H1 (cell line): ENCODE measurements around the gene AGAP1. TPM values are rescaled to one million over a fixed set of nuclear protein-coding genes. Genes with fewer than 3 reads are reported as not detected.

Experiments used
- CTCF ChIA-PET: fragments of 300-600 bp; sonication (Branson Sonifier 250); formaldehyde crosslinking; loops from one replicate; lab custom pipeline; 2021; ENCODE audit not compliant: partially characterized antibody; lab: Charles Lee
- POLR2A ChIA-PET: fragments of 300-600 bp; sonication (Branson Sonifier 250); formaldehyde crosslinking; loops from one replicate; lab custom pipeline; 2021; ENCODE audit warnings: inconsistent platforms; ENCODE audit not compliant: partially characterized antibody; lab: Charles Lee
- DNase-seq, 2 experiments: peaks; one replicate each; pipeline versions ENCODE4 v3.0.0 to v3.0.0-alpha.2; 2010 to 2022; ENCODE audit warnings: low spot score in 2 of 2, low read depth in 1 of 2, mixed read lengths in 1 of 2
- FAIRE-seq: peaks from 2 replicates; lab custom pipeline; 2011; peaks lifted over from hg19 to GRCh38; lab: Jason Lieb, UNC
- H2AFZ ChIP-seq: 2 replicates; pipeline ENCODE4 v1.8.1; 2012; ENCODE audit warnings: low read length, inconsistent platforms
- H2AK5ac ChIP-seq: 2 replicates; pipeline ENCODE4 v1.6.1; 2013; ENCODE audit warnings: low read depth, low read length
- H2BK120ac ChIP-seq: replicated peaks from 2 replicates; pipeline ENCODE3; 2013; ENCODE audit warnings: low read depth, low read length, inconsistent platforms
- H2BK12ac ChIP-seq: 2 replicates; pipeline ENCODE4 v1.6.1; 2013; ENCODE audit warnings: low read depth, low read length
- H2BK15ac ChIP-seq: 2 replicates; pipeline ENCODE4 v1.6.1; 2013; ENCODE audit warnings: low read length
- H2BK20ac ChIP-seq: 2 replicates; pipeline ENCODE4 v1.6.1; 2013; ENCODE audit warnings: low read length
- H2BK5ac ChIP-seq: 2 replicates; pipeline ENCODE4 v1.6.1; 2013; ENCODE audit warnings: low read depth, low read length
- H3K14ac ChIP-seq: 2 replicates; pipeline ENCODE4 v1.6.1; 2013; ENCODE audit warnings: inconsistent platforms; ENCODE audit not compliant: insufficient read length
- H3K18ac ChIP-seq: 2 replicates; pipeline ENCODE4 v1.6.1; 2013; ENCODE audit warnings: low read length; ENCODE audit errors: extremely low read depth
- H3K23ac ChIP-seq: 2 replicates; pipeline ENCODE4 v1.6.1; 2013; ENCODE audit warnings: inconsistent platforms; ENCODE audit not compliant: insufficient read length
- H3K23me2 ChIP-seq: 2 replicates; pipeline ENCODE4 v1.6.1; 2013; ENCODE audit warnings: low read depth, low read length
- H3K27ac ChIP-seq: 2 replicates; pipeline ENCODE4 v1.6.1; 2011; ENCODE audit warnings: low read depth, low read length, inconsistent platforms
- H3K27me3 ChIP-seq, 4 experiments: replicated peaks in 1 of 4; 1 replicate in 1 of 4; 2 replicates in 3 of 4; pipeline versions ENCODE4 v1.6.1 to v1.8.1; 2011 to 2013; ENCODE audit warnings: low read length in 3 of 4, mild to moderate bottlenecking in 3 of 4, inconsistent platforms in 2 of 4, mixed read lengths in 2 of 4, moderate library complexity in 1 of 4; ENCODE audit not compliant: control insufficient read depth in 3 of 4, insufficient read depth in 3 of 4; ENCODE audit errors: extremely low read depth in 1 of 4
- H3K36me3 ChIP-seq, 4 experiments: 2 replicates each; pipeline versions ENCODE4 v1.6.1 to v1.8.1; 2011 to 2013; ENCODE audit warnings: mild to moderate bottlenecking in 4 of 4, low read length in 3 of 4, moderate library complexity in 2 of 4, control low read depth in 1 of 4, inconsistent platforms in 1 of 4; ENCODE audit not compliant: insufficient read depth in 4 of 4, control insufficient read depth in 2 of 4
- H3K4ac ChIP-seq: replicated peaks from 2 replicates; pipeline ENCODE3; 2013; ENCODE audit warnings: low read length, low read depth, mixed read lengths, inconsistent platforms; ENCODE audit not compliant: insufficient read length
- H3K4me1 ChIP-seq, 4 experiments: replicated peaks in 1 of 4; 1 replicate in 1 of 4; 2 replicates in 3 of 4; pipeline versions ENCODE4 v1.6.1 to v1.8.1; 2011 to 2013; ENCODE audit warnings: low read length in 3 of 4, inconsistent platforms in 2 of 4, mixed read lengths in 1 of 4; ENCODE audit not compliant: insufficient read depth in 4 of 4, control insufficient read depth in 3 of 4
- H3K4me2 ChIP-seq, 2 experiments: 2 replicates each; pipeline versions ENCODE4 v1.6.1 to v1.8.1; 2011 to 2013; ENCODE audit warnings: low read depth in 2 of 2, low read length in 2 of 2, control low read depth in 1 of 2, inconsistent platforms in 1 of 2, mild to moderate bottlenecking in 1 of 2; ENCODE audit not compliant: insufficient read depth in 1 of 2
- H3K4me3 ChIP-seq, 4 experiments: fragments of 200-600, 300-600 bp in 1 of 4; sonication (generic), shearing (Covaris generic), sonication (Bioruptor Twin) in 1 of 4; 2 replicates each; pipeline versions ENCODE4 v1.5.1 to v1.8.1; 2011 to 2016; ENCODE audit warnings: low read length in 4 of 4, low read depth in 3 of 4, control low read depth in 2 of 4, inconsistent platforms in 2 of 4, mild to moderate bottlenecking in 2 of 4, mixed read lengths in 1 of 4, moderate library complexity in 1 of 4; ENCODE audit not compliant: insufficient read depth in 2 of 4; ENCODE audit errors: extremely low read depth in 1 of 4
- H3K56ac ChIP-seq: replicated peaks from 2 replicates; pipeline ENCODE3; 2013; ENCODE audit warnings: low read depth, mild to moderate bottlenecking, mixed read lengths, low read length, inconsistent platforms; ENCODE audit not compliant: insufficient read length
- H3K79me1 ChIP-seq: 2 replicates; pipeline ENCODE4 v1.6.1; 2013; ENCODE audit warnings: low read depth, low read length, control low read depth
- H3K79me2 ChIP-seq, 2 experiments: 2 replicates each; pipeline versions ENCODE4 v1.6.1 to v1.8.1; 2012 to 2013; ENCODE audit warnings: low read length in 2 of 2, mild to moderate bottlenecking in 2 of 2, inconsistent platforms in 1 of 2; ENCODE audit not compliant: insufficient read depth in 2 of 2, control insufficient read depth in 1 of 2
- H3K9ac ChIP-seq, 4 experiments: replicated peaks in 1 of 4; 1 replicate in 1 of 4; 2 replicates in 3 of 4; pipeline versions ENCODE4 v1.6.1 to v1.8.1; 2011 to 2013; ENCODE audit warnings: low read depth in 3 of 4, low read length in 3 of 4, control low read depth in 2 of 4, mild to moderate bottlenecking in 2 of 4, moderate library complexity in 2 of 4, inconsistent platforms in 1 of 4; ENCODE audit errors: extremely low read depth in 1 of 4
- H3K9me3 ChIP-seq, 2 experiments: 2 replicates each; pipeline versions ENCODE4 v1.6.1 to v1.8.1; 2012 to 2013; ENCODE audit warnings: mild to moderate bottlenecking in 2 of 2, moderate library complexity in 2 of 2, control low read depth in 1 of 2, inconsistent platforms in 1 of 2, low read depth in 1 of 2, low read length in 1 of 2, mixed read lengths in 1 of 2; ENCODE audit not compliant: insufficient read depth in 2 of 2
- H4K20me1 ChIP-seq, 2 experiments: replicated peaks in 1 of 2; 2 replicates each; pipeline versions ENCODE3 to v1.8.1; 2011 to 2013; ENCODE audit warnings: inconsistent platforms in 2 of 2, low read length in 2 of 2, mild to moderate bottlenecking in 1 of 2; ENCODE audit not compliant: insufficient read depth in 2 of 2, control insufficient read depth in 1 of 2
- H4K5ac ChIP-seq: 2 replicates; pipeline ENCODE4 v1.6.1; 2013; ENCODE audit warnings: low read length, low read depth, mixed read lengths, inconsistent platforms; ENCODE audit not compliant: insufficient read length
- H4K8ac ChIP-seq: 2 replicates; pipeline ENCODE4 v1.8.0; 2013; ENCODE audit warnings: mild to moderate bottlenecking, moderate library complexity, low read length, inconsistent platforms; ENCODE audit not compliant: insufficient read depth; ENCODE audit errors: extremely low read depth
- H4K91ac ChIP-seq: replicated peaks from 2 replicates; pipeline ENCODE3; 2013; ENCODE audit warnings: low read length, mixed read lengths, inconsistent platforms; ENCODE audit not compliant: insufficient read length
- ASH2L ChIP-seq: fragments of 200-600, 300-600 bp; sonication (generic); IDR thresholded peaks from one replicate; pipeline ENCODE4 v1.7.1; 2017; ENCODE audit warnings: low read length
- JUND ChIP-seq: IDR thresholded peaks from 2 replicates; pipeline ENCODE4 v1.6.1; 2011; ENCODE audit warnings: mild to moderate bottlenecking, improper control_type of control experiment, low read length
- WGBS, 2 experiments: shearing (Covaris generic) in 1 of 2; methylation state at CpG; one replicate each; pipeline versions ENCODE4 v1.1.6 to v1.1.7; 2013 to 2015; ENCODE audit warnings: low lambda C conversion rate in 2 of 2, mixed read lengths in 2 of 2, inconsistent platforms in 1 of 2, low coverage in 1 of 2, missing lambda C conversion rate in 1 of 2; ENCODE audit not compliant: insufficient replicate concordance in 2 of 2, insufficient coverage in 1 of 2, insufficient read length in 1 of 2; ENCODE audit errors: extremely low coverage in 1 of 2, missing lambda C conversion rate in 1 of 2; 5-methylcytosine and 5-hydroxymethylcytosine counted together
- polyA plus RNA-seq, 7 experiments: library from polyadenylated mRNA; depleted of rRNA in 3 of 7; stranded (reverse) in 5 of 7; unstranded in 2 of 7; fragments of >200 nt in 5 of 7; fragments of 200-250 nt in 2 of 7; gene quantifications; 1 replicate in 5 of 7; 2 replicates in 1 of 7; 4 replicates in 1 of 7; pipeline versions ENCODE4 v1.2.1 to v1.2.3, GENCODE V29; 2011 to 2013; ENCODE audit warnings: missing spikeins in 2 of 7, mixed read lengths in 2 of 7
- total RNA-seq: library from RNA; stranded (reverse); fragmentation: NEBNext Ultra II Directional; extraction: Animal tissue kit (Norgen Biotek cat#: 25700); gene quantifications from 2 replicates; pipeline ENCODE4 v1.2.1, GENCODE V29; 2021

AGAP1 gene
- total and polyA plus RNA-seq, 2 of the 8 experiments (the other 6 are each of a cell fraction or from before 2014, with no cell fraction given), result 18.1 to 39.4 TPM

GRCh38 chr2:235500761-235501672 lies 7.2 kb downstream of the AGAP1 start:
- TF ChIP-seq JUND, result peak; percentile 69
- TF ChIP-seq ASH2L, result no peak
- Histone ChIP-seq H3K27ac (no peak overlapping the region), H3K23me2 (no peaks in the 10 kb centered on the region), H3K4me1 (peaks cover 25 to 51% (median 38%) of the 10 kb centered on the region in 4 experiments), H2BK120ac (no peak overlapping the region), H3K79me2 (peaks cover 2 to 97% of the 10 kb centered on the region in 2 experiments), H2AK5ac (no peak overlapping the region), H4K5ac (no peak overlapping the region), H3K23ac (no peak overlapping the region), H2BK20ac (no peak overlapping the region), H3K18ac (peak overlapping the region; percentile 48; the same call in 1 of the 2 replicates), H4K91ac (peak overlapping the region; percentile 44), H3K79me1 (peaks cover 26% of the 10 kb centered on the region), H4K8ac (no peak overlapping the region), H3K14ac (no peak overlapping the region), H3K36me3 (no peaks in the 10 kb centered on the region), H2AFZ (no peak overlapping the region), H3K9me3 (no peaks in the 10 kb centered on the region), H3K56ac (no peak overlapping the region), H3K27me3 (no peaks in the 10 kb centered on the region), H3K4ac (no peak overlapping the region), H2BK15ac (no peak overlapping the region), H3K9ac (no peak overlapping the region), H2BK5ac (0 out of 2 replicates have a peak overlapping the region, but pooled peaks have one; percentile 29), H3K4me3 (peak overlapping the region in 1 of 4 experiments; percentile 17; a peak in 1 of 8 replicates), H2BK12ac (peak overlapping the region; percentile 19; the same call in 1 of the 2 replicates), H4K20me1 (peaks cover 18 to 35% of the 10 kb centered on the region in 2 experiments), H3K4me2 (peak overlapping the region; percentile 31 to 46)
- FAIRE-seq, result peak; percentile 65
- POLR2A ChIA-PET, result interaction anchor here (0.7 kb wide), 1 partner anchor 15 kb away, joined by 3 read pairs; no protein-coding TSS in a partner anchor
- no peak for DNase-seq
- CTCF ChIA-PET, result interaction anchor here (1.0 to 10.6 kb wide), 12 partner anchors 9 to 365 kb away, joined by 3 to 83 read pairs (median 3); no protein-coding TSS in a partner anchor
- 77% methylated on average over 18 of the region's 18 CpGs; no CpG with 5 or more reads in 1 of the 2 experiments for WGBS, 2 experiments
